KMS-11 (cell line): Measurements from ENCODE around the gene APOC1.

Experiments used
- H2AFZ ChIP-seq: fragments of 200-600 bp; sonication (generic); 2 replicates; pipeline ENCODE4 v1.6.1; 2016; ENCODE audit warnings: antibody characterized with exemption, mixed run types, low read depth
- H3K27ac ChIP-seq: fragments of 200-600 bp; sonication (generic); 2 replicates; pipeline ENCODE4 v1.6.1; 2016; ENCODE audit warnings: mild to moderate bottlenecking, mixed run types
- H3K27me3 ChIP-seq: fragments of 200-600 bp; sonication (generic); 2 replicates; pipeline ENCODE4 v1.6.1; 2017; ENCODE audit warnings: mild to moderate bottlenecking, low read depth, mixed run types, moderate library complexity; ENCODE audit not compliant: insufficient read depth
- H3K36me3 ChIP-seq: fragments of 200-600 bp; sonication (generic); 2 replicates; pipeline ENCODE4 v1.6.1; 2017; ENCODE audit warnings: mild to moderate bottlenecking, mixed run types; ENCODE audit not compliant: insufficient read depth
- H3K4me1 ChIP-seq: fragments of 200-600 bp; sonication (generic); 2 replicates; pipeline ENCODE4 v1.6.1; 2016; ENCODE audit warnings: mild to moderate bottlenecking, low read depth, mixed run types; ENCODE audit not compliant: poor library complexity, severe bottlenecking
- H3K4me2 ChIP-seq: fragments of 200-600 bp; sonication (generic); 2 replicates; pipeline ENCODE4 v1.7.0; 2016; ENCODE audit warnings: mild to moderate bottlenecking, mixed run types
- H3K4me3 ChIP-seq: fragments of 200-600 bp; sonication (generic); IDR thresholded peaks from 2 replicates; pipeline ENCODE4 v1.6.1; 2017; ENCODE audit warnings: low read depth, low read length, mixed read lengths; ENCODE audit not compliant: insufficient read depth
- H3K79me2 ChIP-seq: fragments of 200-600 bp; sonication (generic); 2 replicates; pipeline ENCODE4 v1.6.1; 2016; ENCODE audit warnings: low read depth, mixed run types; ENCODE audit not compliant: insufficient read depth
- H3K9ac ChIP-seq: fragments of 200-600 bp; sonication (generic); 2 replicates; pipeline ENCODE4 v1.6.1; 2016; ENCODE audit warnings: mild to moderate bottlenecking, mixed run types
- H4K20me1 ChIP-seq: fragments of 200-600 bp; sonication (generic); 2 replicates; pipeline ENCODE4 v1.6.1; 2016; ENCODE audit warnings: mild to moderate bottlenecking, mixed run types; ENCODE audit not compliant: insufficient read depth
- CTCF ChIP-seq: fragments of 200-600 bp; sonication (generic); conservative IDR thresholded peaks from 2 replicates; pipeline ENCODE4 v1.6.1; 2017; ENCODE audit warnings: low read depth, mild to moderate bottlenecking, antibody characterized with exemption, low read length, moderate library complexity, mixed read lengths

APOC1 gene

GRCh38 chr19:44869733-44870470 is 44.5 kb upstream of the APOC1 start:
- H3K36me3 ChIP-seq: no peaks in the 10 kb centered on the region
- no peak overlapping the region for H3K27ac ChIP-seq
- no peak overlapping the region for H3K4me3 ChIP-seq
- no peaks in the 10 kb centered on the region for H3K27me3 ChIP-seq
- H2AFZ ChIP-seq: no peak overlapping the region
- H3K79me2 ChIP-seq: no peaks in the 10 kb centered on the region
- H3K4me1 ChIP-seq: no peaks in the 10 kb centered on the region
- no peak overlapping the region for H3K4me2 ChIP-seq
- no peak overlapping the region for H3K9ac ChIP-seq
- no peaks in the 10 kb centered on the region for H4K20me1 ChIP-seq
- no peak for TF ChIP-seq CTCF

DNA sequence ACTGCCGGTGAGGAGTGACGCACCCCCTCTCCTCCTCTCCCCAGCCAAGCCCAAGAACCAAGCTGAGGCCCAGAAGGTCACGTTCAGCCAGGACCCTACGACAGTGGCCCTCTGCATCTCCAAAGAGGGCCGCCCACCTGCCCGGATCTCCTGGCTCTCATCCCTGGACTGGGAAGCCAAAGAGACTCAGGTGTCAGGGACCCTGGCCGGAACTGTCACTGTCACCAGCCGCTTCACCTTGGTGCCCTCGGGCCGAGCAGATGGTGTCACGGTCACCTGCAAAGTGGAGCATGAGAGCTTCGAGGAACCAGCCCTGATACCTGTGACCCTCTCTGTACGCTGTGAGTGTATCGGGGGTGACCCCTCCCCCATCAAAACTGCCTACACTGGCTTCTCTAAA is 42.6 kb upstream of the APOC1 start:
- no peak overlapping the region for H3K4me3 ChIP-seq
- no peaks in the 10 kb centered on the region for H4K20me1 ChIP-seq
- no peak for TF ChIP-seq CTCF
- H3K27me3 ChIP-seq: no peaks in the 10 kb centered on the region
- H3K9ac ChIP-seq: no peak overlapping the region
- H2AFZ ChIP-seq: no peak overlapping the region
- H3K36me3 ChIP-seq: no peaks in the 10 kb centered on the region
- H3K4me1 ChIP-seq: no peaks in the 10 kb centered on the region
- H3K79me2 ChIP-seq: no peaks in the 10 kb centered on the region
- H3K4me2 ChIP-seq: no peak overlapping the region
- no peak overlapping the region for H3K27ac ChIP-seq

- no peak overlapping the region for H3K9ac ChIP-seq
Observed at GRCh38 chr19:44872661-44873060, 41.7 kb upstream of the APOC1 start.

GRCh38 chr19:44874317-44874716 is 40.1 kb upstream of the APOC1 start:
- Histone ChIP-seq H3K27ac (no peak overlapping the region), H3K4me1 (peaks cover 7% of the 10 kb centered on the region)

More at GRCh38 chr19:44872661-44873060, 41.7 kb upstream of the APOC1 start:
- no peak overlapping the region for H3K4me3 ChIP-seq
- no peaks in the 10 kb centered on the region for H4K20me1 ChIP-seq
- peaks cover 7% of the 10 kb centered on the region for H3K4me1 ChIP-seq
- no peak overlapping the region for H2AFZ ChIP-seq
- no peaks in the 10 kb centered on the region for H3K79me2 ChIP-seq
- no peak overlapping the region for H3K4me2 ChIP-seq
- H3K27me3 ChIP-seq: no peaks in the 10 kb centered on the region
- TF ChIP-seq CTCF: no peak
- H3K36me3 ChIP-seq: no peaks in the 10 kb centered on the region
- no peak overlapping the region for H3K27ac ChIP-seq

More at GRCh38 chr19:44874317-44874716, 40.1 kb upstream of the APOC1 start:
- no peaks in the 10 kb centered on the region for H3K27me3 ChIP-seq
- no peak overlapping the region for H3K9ac ChIP-seq
- TF ChIP-seq CTCF: no peak
- H3K4me3 ChIP-seq: no peak overlapping the region
- no peaks in the 10 kb centered on the region for H4K20me1 ChIP-seq
- H2AFZ ChIP-seq: no peak overlapping the region
- no peak overlapping the region for H3K4me2 ChIP-seq
- H3K36me3 ChIP-seq: no peaks in the 10 kb centered on the region
- no peaks in the 10 kb centered on the region for H3K79me2 ChIP-seq
